PFSK-1 (cell line): ENCODE measurements around the gene CNOT10.

ENCODE experiments used
- POLR2AphosphoS5 ChIP-seq: IDR thresholded peaks from 2 replicates; pipeline ENCODE4 v1.6.1; 2012; ENCODE audit warnings: low read depth, mild to moderate bottlenecking, control low read depth, low read length, moderate library complexity
- SIN3A ChIP-seq: IDR thresholded peaks from 2 replicates; pipeline ENCODE4 v1.6.1; 2012; ENCODE audit warnings: mild to moderate bottlenecking, low read length, moderate library complexity, borderline replicate concordance; ENCODE audit not compliant: insufficient read depth

DNA sequence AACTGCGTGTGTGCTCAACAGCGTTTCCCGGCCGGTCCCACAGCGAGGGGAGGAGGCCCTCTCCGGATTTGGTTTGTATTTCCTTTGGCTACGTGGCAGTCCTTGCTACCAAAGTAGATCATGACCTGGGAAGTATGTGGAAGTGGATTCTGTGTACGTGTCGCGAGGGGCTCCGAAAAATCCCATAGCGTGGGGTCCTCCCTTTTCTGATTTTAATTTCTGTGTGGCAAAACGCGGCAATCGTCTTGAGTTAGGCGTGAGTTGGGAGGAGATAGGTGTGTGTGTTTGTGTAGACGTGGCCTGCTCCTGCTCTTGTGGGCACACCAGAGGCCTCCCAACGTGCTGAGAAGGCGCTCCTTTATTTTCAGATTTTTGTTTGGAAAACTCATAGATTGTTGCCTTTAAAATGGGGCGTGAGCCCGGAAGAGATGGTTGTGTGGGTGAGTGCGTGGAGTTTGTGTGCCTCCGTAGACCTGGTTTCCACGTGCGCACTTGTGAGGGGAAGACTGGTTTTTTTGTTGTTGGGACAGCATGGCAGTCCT is 134.1 kb downstream of the CNOT10 start:
- TF ChIP-seq SIN3A = no peak
- TF ChIP-seq POLR2AphosphoS5 = no peak
